GM20000 (cell line): ENCODE measurements around the gene PHPT1.

Experiments
- DNase-seq: peaks from one replicate; pipeline ENCODE4 v3.0.0; 2012; ENCODE audit warnings: low spot score
- TF ChIP-seq, protein P1 (sequence below): IDR thresholded peaks from 2 replicates; pipeline ENCODE4 v1.5.1; 2012; ENCODE audit warnings: mild to moderate bottlenecking, control low read depth; ENCODE audit errors: extremely low read depth, missing control alignments

PHPT1 gene

DNA sequence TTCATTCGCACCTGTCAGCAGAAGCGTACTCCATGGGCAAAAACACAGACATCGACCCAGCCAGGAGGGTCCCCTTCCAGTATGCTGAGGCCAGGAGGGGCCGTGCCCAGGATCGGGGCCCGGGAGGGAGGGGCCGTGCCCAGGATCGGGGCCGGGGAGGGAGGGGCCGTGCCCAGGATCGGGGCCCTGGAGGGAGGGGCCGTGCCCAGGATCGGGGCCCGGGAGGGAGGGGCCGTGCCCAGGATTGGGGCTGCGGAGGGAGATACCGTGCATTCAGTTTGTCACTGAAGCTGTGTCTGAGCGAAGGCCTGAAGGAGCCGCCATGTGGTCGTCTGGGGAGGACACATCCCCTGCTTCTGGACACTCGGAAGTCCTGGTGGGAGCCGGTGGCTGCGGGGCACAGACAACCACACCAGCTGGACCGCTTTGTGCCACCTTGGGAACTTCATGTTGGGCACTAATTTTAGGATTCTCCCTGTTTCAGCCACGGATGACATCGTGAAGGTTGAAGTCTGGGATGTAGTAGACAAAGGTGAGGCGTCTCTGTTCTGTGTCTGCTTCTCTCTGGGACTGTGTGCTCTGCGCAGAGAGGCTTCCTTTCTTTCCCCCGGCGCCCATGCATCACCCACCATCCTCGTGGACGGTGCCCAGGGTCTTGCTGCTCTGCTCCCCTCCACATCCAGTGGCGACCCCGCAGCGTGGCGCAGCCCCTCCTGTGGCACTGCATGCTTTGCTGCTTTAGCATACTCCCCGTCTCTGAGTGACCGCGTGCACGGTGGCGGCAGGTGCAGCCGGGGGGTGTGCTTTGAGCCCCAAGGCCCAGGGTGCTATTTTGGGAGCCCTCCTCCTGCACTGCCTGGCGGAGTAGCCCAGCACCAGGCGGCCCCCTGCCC, 23.7 kb upstream of the PHPT1 start:
- DNase-seq, result no peak
- TF ChIP-seq, protein P1, sequence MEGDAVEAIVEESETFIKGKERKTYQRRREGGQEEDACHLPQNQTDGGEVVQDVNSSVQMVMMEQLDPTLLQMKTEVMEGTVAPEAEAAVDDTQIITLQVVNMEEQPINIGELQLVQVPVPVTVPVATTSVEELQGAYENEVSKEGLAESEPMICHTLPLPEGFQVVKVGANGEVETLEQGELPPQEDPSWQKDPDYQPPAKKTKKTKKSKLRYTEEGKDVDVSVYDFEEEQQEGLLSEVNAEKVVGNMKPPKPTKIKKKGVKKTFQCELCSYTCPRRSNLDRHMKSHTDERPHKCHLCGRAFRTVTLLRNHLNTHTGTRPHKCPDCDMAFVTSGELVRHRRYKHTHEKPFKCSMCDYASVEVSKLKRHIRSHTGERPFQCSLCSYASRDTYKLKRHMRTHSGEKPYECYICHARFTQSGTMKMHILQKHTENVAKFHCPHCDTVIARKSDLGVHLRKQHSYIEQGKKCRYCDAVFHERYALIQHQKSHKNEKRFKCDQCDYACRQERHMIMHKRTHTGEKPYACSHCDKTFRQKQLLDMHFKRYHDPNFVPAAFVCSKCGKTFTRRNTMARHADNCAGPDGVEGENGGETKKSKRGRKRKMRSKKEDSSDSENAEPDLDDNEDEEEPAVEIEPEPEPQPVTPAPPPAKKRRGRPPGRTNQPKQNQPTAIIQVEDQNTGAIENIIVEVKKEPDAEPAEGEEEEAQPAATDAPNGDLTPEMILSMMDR, result no peak

DNA sequence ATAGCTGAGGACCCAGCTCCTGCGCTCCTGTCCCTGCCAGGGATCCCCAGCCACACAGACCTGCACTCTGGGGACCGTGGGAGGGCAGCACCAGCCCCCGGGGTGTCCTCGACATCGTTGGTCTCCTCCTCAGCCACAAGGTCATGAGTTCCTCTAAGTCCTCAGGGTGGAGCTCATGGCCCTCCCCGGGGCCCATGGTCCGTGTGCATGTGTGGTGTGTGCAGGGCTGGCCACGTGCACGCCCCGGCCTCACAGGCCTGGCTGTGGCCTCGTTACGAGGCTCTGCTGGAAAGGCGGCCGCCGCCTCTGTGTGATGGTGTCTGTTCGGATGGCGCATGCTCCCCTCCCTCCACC, 23.0 kb upstream of the PHPT1 start:
- TF ChIP-seq, protein P1, result no peak
- no peak for DNase-seq

DNA sequence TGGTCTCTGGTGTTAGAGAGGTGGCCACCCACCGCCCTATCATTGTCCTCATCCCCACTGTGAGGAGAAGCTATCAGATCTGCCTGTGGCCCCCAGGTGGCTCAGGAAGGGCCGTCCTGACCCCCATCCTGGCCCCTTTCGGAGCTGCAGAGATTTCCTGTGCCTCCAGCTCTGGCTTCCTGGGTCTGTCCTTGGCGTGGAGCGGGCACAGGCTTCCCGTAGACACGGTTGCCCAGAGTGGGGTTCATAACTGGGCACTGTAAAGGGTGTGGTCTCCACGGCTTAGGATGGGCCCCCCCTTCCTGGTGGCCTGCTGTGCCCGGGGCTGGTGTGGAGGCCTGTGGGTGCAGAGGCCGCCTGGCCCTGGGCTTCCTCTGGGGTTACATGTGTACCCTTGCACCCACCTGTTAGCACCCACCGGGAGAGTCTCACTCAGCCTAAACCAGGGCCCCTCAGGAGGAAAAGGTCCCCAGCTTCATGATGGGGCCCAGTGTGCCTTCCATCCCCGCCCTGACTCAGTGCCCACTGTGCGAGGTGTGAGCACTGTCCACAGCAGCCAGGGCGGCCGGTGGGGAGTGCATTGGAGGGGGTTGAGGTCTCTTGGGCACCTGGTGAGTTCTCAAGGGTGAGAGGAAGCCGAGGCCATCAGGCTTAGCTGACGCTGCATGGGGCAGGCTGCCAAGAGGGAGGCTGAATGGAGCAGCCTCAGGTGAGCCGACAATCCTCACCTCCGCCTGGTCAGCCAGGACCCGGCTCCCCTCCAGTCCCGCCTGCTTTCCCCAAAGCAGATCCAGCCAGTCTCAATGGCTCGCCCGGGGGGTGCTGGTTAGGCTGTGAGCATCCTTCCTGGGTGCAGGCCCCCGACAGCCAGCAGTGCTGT, 22.3 kb upstream of the PHPT1 start:
- DNase-seq, result no peak
- TF ChIP-seq, protein P1, result no peak

DNA sequence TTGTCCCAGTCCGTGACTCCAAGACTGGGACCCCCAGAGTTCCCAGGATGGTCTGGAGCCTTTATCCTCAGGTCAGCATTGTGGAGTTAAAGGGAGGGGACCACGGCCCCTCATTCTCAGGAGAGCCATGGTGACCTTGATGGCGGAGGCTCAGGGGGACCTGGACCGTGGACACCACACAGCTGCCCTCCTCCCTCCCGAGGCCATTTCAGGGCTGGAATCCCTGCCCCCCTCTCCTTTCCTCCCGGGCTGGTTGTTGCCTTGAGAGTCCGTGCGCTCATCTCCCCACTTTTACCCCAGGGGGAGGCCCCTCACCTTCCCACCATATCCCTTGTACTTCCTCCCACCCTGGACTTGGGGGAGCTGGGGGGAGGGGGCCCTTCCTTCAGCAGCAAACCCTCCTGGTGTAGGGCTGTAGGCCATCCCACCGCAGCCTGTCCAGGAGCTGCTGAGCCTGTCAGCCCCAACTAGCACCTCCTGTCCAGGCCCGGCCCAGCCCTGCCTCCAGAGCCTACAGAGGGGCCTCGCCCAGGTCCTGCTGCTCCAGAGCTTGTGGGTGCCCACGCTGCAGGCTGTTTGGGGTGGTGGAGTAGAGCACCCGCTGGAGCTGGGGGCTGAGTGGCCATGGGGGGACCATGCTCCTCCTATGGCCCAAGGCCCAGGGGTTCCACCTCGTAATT, 21.3 kb upstream of the PHPT1 start:
- TF ChIP-seq, protein P1, result no peak
- no peak for DNase-seq

DNA sequence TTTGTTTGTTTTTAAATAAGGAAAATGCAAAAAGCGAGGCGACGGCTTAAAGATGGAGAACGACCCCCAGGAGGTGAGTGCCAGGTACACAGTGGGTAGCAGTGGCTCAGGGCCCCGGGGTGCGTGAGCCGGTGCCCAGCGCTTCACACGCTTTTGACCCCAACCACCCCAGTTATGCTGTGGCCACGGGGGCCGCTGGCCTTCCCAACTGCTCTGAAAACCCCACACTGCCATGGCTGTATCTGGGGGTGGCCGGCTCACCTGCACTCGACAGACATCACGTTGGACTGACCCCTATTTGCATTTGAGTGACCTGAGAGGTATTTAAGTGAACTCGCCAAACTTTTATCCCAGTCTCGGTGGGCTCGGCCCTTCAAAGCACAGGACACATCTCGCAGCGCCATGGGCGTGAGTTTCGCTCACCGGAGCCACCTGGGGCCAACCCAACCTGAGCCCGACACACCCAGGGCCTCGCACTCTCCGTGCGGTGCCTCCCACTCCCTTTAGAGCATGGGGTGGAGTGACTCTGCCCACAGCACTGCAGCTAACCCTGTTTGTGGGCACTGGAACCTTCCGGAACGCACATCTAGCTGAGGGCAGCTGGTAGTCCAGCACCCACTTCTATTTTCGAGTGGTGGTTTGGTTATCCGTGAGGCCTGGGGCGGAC, 20.6 kb upstream of the PHPT1 start:
- no peak for DNase-seq
- TF ChIP-seq, protein P1, result no peak

DNA sequence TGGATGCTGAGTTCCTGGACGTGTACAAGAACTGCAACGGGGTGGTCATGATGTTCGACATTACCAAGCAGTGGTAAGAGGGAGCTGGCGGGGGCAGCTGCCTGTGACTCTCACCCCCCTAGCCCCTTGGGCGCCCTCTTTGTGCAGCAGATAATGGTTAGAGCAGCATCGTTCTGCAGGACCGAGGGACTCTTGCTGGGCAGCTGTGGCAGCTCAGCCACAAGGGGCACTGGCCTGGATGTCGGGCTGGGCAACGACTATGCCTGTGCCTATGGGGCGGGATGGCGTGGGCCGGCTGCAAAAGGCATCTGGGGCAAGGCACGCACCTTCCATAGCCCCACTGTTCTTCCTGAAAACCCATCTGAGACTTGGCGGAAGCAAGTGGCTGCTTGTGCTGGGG, 19.8 kb upstream of the PHPT1 start:
- DNase-seq, result no peak
- TF ChIP-seq, protein P1, result no peak
